Stimulated activated CD8-positive, alpha-beta memory T cell treated with anti-CD3 and anti-CD28 coated beads, Interleukin-15, amount 100 ng/mL, for 1 hour (primary cell): Measurements from ENCODE around the gene CEP250.
A peak's percentile ranks its signal among the peaks of the same experiment; 100 is the strongest.
"Not testable (repeated sequence)": the region's sequence is repeated elsewhere in the genome, so short reads cannot be mapped to it uniquely, and the experiment has no call there.

Source experiments
- DNase-seq: peaks from one replicate; pipeline ENCODE4 v3.0.0-alpha.2; 2020; ENCODE audit warnings: low read depth

CEP250 gene

GRCh38 chr20:35454881-35455609 lies at the start of gene CEP250:
CEP250 (plus strand) TSS chr20:35455598; CDS start chr20:35462368, 6,770 bp downstream.
- peak; percentile 85 for DNase-seq

GRCh38 chr20:35405775-35406174 lies 49.6 kb upstream of the CEP250 start:
- no peak for DNase-seq

DNA sequence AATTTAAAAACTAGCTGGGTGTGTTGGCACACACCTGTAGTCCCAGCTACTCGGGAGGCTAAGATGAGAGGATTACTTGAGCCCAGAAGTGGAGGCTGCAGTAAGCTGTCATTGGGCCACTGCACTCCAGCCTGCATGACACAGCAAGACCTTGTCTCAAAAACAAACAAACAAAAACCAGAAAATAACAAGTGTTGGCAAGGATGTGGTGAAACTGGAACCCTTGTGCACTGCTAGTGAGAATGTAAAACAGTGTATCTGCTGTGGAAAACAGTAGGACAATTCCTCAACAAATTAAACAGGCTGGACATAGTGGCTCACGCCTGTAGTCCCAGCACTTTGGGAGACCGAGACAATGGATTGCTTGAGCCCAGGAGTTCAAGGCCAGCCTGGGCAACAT lies 47.1 kb upstream of the CEP250 start:
- DNase-seq: no peak

- DNase-seq: no peak
These were observed 45.9 kb upstream of the CEP250 start for GRCh38 chr20:35409542-35409941.

DNA sequence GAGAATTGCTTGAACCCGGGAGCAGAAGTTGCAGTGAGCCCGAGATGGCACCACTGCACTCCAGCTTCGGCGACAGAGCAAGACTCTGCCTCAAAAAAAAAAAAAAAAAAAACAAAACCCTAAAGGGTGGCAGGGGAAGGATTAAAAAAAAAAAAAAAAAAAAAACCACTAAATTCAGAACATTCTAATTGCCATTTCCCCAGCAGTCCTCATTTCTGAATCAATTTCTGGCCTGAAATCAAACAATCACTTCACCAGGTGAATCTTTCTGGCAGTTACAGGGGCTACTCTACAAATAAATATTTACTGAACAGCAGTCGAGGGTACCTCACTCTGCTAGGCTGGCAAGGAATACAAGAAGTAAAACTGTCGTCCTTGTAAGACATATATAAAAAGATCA lies 44.8 kb upstream of the CEP250 start:
- no peak for DNase-seq

- no peak for DNase-seq
These were observed 34.1 kb upstream of the CEP250 start for GRCh38 chr20:35421322-35421721.

GRCh38 chr20:35431621-35432429 lies 23.6 kb upstream of the CEP250 start:
- DNase-seq: no peak

DNA sequence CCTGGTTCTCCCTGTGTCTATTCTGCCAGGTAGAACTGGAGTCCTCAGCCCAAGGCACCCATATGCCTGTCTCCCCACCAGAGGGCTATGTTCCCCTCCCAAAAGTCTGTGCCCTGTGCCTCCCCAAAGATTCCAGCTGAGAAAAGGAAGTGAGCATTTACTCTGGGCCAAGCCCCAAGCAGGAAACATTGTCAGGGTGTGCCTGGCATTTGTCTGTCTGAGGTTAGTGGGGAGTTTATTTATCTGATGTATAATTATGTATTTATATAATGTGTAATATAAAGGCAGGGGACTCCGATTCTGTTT lies 23.0 kb upstream of the CEP250 start:
- no peak for DNase-seq

GRCh38 chr20:35433337-35433736 lies 22.1 kb upstream of the CEP250 start:
- no peak for DNase-seq

- no peak for DNase-seq
These were observed 21.1 kb upstream of the CEP250 start for GRCh38 chr20:35434085-35435005.

- DNase-seq: no peak
These were observed 19.2 kb upstream of the CEP250 start for GRCh38 chr20:35436177-35436573.

GRCh38 chr20:35437599-35437998 lies 17.8 kb upstream of the CEP250 start:
- no peak for DNase-seq

- DNase-seq: no peak
These were observed 12.4 kb upstream of the CEP250 start for GRCh38 chr20:35443003-35443402.

GRCh38 chr20:35444226-35444625 lies 11.2 kb upstream of the CEP250 start:
- no peak for DNase-seq

DNA sequence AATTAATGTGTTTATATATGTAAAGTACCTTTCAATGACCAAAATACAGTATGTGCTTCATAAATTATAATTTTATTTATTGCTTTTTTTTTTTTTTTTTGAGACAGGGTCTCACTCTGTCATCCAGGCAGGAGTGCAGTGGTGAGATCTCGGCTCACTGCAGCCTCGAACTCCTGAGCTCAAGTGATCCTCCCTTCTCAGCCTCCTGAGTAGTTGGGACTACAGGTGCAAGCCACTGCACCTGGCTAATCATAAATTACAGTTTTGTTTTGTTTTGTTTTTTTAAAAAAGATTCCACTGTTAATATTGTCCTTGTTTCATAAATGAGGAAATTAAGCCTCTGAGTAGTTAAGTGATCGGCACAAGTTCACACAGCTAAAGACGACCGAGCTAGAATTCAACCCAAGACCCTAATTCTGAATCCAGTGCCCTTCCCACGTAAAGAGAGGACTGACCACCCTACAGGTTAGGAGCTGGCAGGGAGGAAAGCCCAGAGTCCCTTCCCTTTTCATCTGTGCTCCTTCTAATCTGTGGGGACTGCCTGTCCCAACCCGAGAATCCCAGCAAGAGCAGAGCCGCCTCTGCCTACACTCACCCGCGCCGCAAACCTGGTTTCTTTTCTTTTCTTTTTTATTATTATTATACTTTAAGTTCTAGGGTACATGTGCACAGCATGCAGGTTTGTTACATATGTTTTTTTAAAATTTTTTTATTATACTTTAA lies 8.9 kb upstream of the CEP250 start:
- DNase-seq: no peak

GRCh38 chr20:35447082-35447789 lies 8.2 kb upstream of the CEP250 start:
- peak; percentile 88 for DNase-seq

- DNase-seq: no peak
These were observed 6.5 kb upstream of the CEP250 start for GRCh38 chr20:35448788-35449373.

DNA sequence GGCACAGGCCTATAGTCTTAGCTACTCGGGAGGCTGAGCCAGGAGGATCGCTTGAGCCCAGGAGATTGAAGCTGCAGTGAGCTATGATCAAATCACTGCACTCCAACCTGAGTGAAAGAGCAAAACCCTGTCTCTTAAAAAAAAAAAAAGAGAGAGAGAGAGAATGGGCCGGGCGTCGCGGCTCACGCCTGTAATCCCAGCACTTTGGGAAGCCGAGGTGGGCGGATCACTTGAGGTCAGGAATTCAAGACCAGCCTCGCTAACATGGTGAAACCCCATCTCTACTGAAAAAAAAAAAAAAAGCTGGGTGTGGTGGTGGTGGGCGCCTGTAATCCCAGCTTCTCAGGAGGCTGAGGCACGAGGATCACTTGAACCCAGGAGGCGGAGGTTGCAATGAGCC lies 5.5 kb upstream of the CEP250 start:
- not testable (repeated sequence) for DNase-seq

DNA sequence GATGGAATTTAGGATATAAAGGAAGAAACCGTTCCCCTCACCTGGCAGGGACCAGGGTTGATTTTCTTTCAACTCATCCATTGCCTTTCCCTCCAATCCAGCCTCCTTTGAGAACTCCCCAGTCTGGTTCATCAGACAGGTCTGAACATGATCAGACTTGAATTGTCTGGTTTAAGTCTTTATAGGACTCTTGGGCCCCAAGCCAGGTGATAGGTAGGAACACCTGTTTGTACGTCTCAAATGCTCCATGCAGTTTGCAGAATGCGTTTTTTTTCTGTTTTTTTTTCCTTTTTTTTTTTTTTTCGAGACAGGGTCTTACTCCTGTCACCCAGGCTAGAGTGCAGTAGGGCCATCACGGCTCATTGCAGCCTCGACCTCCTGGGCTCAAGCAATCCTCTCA lies 4.1 kb upstream of the CEP250 start:
- no peak for DNase-seq

GRCh38 chr20:35453647-35454046 lies 1.8 kb upstream of the CEP250 start:
- DNase-seq: no peak

GRCh38 chr20:35456700-35457099 lies 1.3 kb downstream of the CEP250 start:
- not testable (repeated sequence) for DNase-seq
